AG04449 (cell line): ENCODE measurements around the gene RGS14.

Experiments used
- CTCF ChIA-PET: fragments of 350-600 bp; formaldehyde crosslinking; extraction: SDS; loops from one replicate; lab custom pipeline; 2021; ENCODE audit warnings: antibody characterized with exemption; lab: Yijun Ruan, JAX
- POLR2A ChIA-PET: fragments of 400-600, 350-600 bp; formaldehyde crosslinking; extraction: SDS; loops from one replicate; lab custom pipeline; 2020; ENCODE audit warnings: antibody characterized with exemption, inconsistent platforms; lab: Yijun Ruan, JAX
- DNase-seq: peaks from one replicate; pipeline ENCODE4 v3.0.0-alpha.2; 2010; ENCODE audit warnings: low read depth, low spot score
- H3K4me3 ChIP-seq: 2 replicates; pipeline ENCODE4 v1.5.1; 2011; ENCODE audit warnings: low read depth, mild to moderate bottlenecking, control low read depth, low read length
- TF ChIP-seq, protein P1 (sequence below): IDR thresholded peaks from one replicate; pipeline ENCODE4 v1.5.1; 2011; ENCODE audit warnings: mild to moderate bottlenecking, moderate library complexity, low read length, control low read depth, inconsistent platforms; ENCODE audit not compliant: insufficient read depth; ENCODE audit errors: missing control alignments

Gene RGS14

DNA sequence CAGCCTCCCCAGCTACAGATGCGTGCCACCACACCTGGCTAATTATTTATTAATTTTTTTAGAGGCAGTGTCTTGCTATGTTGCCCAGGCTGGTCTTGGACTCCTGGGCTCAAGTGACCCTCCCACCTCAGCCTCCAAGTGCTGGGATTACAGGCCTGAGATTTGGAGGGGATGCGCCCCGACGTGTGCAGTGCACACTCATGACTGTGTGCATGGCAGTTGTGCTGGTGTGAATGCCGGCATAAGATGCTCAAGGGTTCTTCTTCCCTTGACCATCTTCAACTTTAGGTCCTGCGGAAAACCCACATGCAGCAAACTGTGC is 23.0 kb downstream of the RGS14 start:
- no peak for DNase-seq
- ChIA-PET POLR2A (interaction anchor here (1.2 kb wide), 1 partner anchor 46 kb away, joined by 3 read pairs; the partner anchor contains the start of gene GRK6), CTCF (interaction anchor here (31.8 to 35.1 kb wide), 2 partner anchors 1 to 15 kb away, joined by 853 read pairs; partner anchors contain the start of genes F12, PFN3 and SLC34A1)
- TF ChIP-seq, protein P1, sequence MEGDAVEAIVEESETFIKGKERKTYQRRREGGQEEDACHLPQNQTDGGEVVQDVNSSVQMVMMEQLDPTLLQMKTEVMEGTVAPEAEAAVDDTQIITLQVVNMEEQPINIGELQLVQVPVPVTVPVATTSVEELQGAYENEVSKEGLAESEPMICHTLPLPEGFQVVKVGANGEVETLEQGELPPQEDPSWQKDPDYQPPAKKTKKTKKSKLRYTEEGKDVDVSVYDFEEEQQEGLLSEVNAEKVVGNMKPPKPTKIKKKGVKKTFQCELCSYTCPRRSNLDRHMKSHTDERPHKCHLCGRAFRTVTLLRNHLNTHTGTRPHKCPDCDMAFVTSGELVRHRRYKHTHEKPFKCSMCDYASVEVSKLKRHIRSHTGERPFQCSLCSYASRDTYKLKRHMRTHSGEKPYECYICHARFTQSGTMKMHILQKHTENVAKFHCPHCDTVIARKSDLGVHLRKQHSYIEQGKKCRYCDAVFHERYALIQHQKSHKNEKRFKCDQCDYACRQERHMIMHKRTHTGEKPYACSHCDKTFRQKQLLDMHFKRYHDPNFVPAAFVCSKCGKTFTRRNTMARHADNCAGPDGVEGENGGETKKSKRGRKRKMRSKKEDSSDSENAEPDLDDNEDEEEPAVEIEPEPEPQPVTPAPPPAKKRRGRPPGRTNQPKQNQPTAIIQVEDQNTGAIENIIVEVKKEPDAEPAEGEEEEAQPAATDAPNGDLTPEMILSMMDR, result no peak
- H3K4me3 ChIP-seq, result no peak overlapping the region

DNA sequence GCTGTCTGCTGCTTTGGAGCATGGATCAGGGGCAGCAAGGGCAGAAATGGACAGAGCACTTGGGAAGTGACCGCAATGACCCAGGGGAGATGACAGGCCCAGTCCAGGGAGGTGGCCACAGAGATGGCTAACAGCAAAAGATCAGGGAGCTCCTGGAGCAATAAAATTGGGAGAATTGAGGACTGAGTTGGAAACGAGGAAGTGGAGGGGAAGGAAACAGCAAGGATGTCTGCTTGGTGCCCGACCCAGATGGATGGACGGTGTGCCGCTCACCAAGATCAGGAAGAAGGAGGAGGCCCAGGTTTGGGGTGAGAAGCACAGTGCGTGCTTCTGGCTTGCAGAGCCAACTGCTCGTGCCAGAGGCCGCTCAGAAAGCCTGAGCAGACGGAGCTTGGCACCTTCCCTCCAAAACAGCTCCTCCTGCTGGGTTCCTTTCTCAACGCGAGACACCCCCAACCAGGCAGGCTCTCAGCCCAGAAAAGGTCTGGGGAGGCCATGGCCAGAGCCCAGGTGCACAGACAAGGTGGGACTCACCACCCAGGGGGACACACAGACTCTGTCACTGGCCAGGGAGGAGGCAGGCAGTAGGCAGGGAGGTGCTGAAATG is 24.8 kb downstream of the RGS14 start:
- no peak for DNase-seq
- no peak overlapping the region for H3K4me3 ChIP-seq
- TF ChIP-seq, protein P1, result peak; percentile 33
- POLR2A ChIA-PET, result interaction anchor here (0.7 kb wide), 1 partner anchor 115 kb away, joined by 4 read pairs; no protein-coding TSS in a partner anchor
- CTCF ChIA-PET, result interaction anchor here (0.6 to 35.1 kb wide), 7 partner anchors 2 to 118 kb away, joined by 3 to 853 read pairs (median 6); partner anchors contain the start of genes F12, LMAN2, PFN3 and SLC34A1

DNA sequence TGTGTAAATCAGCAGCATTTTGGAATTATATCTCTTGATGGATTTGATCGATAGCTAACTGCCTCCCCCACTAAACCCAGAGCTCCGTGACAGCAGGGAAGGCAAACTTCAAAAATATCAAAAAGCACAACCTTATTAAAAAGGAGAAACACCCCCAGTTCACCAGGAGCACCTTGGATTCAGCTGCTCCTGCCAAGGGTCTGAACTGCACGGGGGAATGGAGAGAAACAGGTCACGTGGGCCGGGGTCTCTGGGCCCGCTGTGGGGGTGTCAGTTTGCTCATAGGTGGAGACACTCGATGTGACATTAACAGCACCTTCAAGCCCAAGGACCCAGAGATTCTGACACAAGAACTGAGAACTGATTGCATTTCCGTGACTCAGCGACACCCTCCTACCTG is 25.5 kb downstream of the RGS14 start:
- ChIA-PET CTCF (interaction anchor here (0.5 to 35.1 kb wide), 7 partner anchors 3 to 118 kb away, joined by 3 to 853 read pairs (median 6); partner anchors contain the start of genes F12, LMAN2, PFN3 and SLC34A1), POLR2A (no interaction called here)
- no peak for DNase-seq
- TF ChIP-seq, protein P1, result no peak
- H3K4me3 ChIP-seq, result no peak overlapping the region

DNA sequence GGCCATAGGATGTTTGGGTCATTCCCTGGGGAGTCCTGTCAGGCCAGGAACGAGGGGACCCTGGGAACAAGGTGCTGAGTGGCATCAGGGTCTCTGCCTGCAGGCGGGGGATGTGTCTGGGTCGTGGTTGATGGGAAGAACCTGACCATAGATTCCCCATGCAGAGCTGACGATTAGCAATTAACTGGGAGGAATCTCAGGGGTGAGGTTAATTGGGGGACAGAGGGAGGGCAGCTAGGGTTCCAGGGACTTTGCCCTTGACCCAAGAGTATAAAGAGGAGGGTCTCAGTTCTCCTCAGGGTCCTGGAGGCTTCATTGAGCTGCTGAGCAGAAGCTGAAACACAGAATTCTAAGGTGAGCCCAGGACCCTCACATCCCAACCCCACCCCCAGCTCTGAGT is 26.4 kb downstream of the RGS14 start, which contains the start of gene SLC34A1:
SLC34A1 (plus strand) TSS at position 301 of the 400 bp plus-strand sequence. CDS start 1,308 bp downstream, outside the sequence.
- ChIA-PET CTCF (interaction anchor here (1.4 to 35.1 kb wide), 6 partner anchors 4 to 117 kb away, joined by 3 to 853 read pairs (median 6); partner anchors contain the start of genes F12, PFN3 and SLC34A1), POLR2A (no interaction called here)
- DNase-seq, result no peak
- H3K4me3 ChIP-seq, result no peak within 1 kb of the TSS
- TF ChIP-seq, protein P1, result no peak

DNA sequence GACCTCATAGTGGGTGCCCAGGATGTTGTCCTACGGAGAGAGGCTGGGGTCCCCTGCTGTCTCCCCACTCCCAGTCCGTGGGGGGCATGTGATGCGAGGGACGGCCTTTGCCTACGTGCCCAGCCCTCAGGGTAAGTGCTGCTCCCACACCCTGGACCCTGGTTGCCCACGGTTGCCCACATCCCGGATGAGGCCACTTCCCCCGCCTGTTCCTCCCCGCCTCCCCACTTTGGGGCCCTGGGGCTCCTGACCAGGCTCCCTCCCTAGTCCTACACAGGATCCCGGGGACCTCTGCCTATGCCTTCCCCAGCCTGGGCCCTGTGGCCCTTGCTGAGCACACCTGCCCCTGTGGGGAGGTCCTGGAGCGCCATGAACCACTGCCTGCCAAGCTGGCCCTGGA is 28.0 kb downstream of the RGS14 start:
- TF ChIP-seq, protein P1, result no peak
- POLR2A ChIA-PET, result no interaction called here
- no peak overlapping the region for H3K4me3 ChIP-seq
- CTCF ChIA-PET, result interaction anchor here (1.5 to 35.1 kb wide), 4 partner anchors 5 to 72 kb away, joined by 4 to 853 read pairs (median 428); partner anchors contain the start of genes F12, PFN3 and SLC34A1
- DNase-seq, result no peak

DNA sequence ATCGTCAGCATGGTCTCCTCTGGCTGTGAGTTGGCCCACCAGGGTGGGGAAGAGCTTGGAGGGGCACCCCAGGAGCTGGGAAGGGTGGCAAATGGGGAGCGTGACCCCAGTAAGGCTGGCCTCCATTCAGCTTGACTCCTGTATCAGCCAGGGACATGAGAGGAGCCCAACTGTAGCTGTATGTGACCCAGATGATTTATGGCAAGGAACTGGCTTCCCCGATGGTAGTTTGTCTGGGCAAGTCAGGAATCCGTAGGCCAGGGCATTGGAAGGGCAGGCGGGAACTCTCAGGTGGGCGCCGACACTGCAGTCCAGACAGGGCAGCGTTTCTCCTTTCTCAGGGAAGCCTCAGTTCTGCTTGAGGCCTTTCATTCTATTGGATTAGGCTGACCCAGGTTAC is 28.8 kb downstream of the RGS14 start:
- no peak overlapping the region for H3K4me3 ChIP-seq
- TF ChIP-seq, protein P1, result no peak
- ChIA-PET POLR2A (no interaction called here), CTCF (interaction anchor here (0.7 to 35.1 kb wide), 6 partner anchors 6 to 114 kb away, joined by 3 to 853 read pairs (median 4); partner anchors contain the start of genes F12, PFN3 and SLC34A1)
- no peak for DNase-seq
